ENCODE data around the gene FAM53B.

FAM53B gene

GRCh38 chr10:124598773-124599587, 145.2 kb downstream of the FAM53B start:
- H3K27ac ChIP-seq: no peak overlapping the region
- ChIA-PET CTCF (interaction anchor here (1.5 kb wide), 1 partner anchor 10 kb away, joined by 4 read pairs; no protein-coding TSS in a partner anchor), POLR2A (ENCODE audit: low non-redundant PET) (no interaction called here)
- DNase-seq (ENCODE audit: low spot score): no peak
- no peak for TF ChIP-seq CTCF (conservative IDR thresholded peaks at IDR 0.05; ENCODE audit: low read depth)

GRCh38 chr10:124598196-124598595, 146.0 kb downstream of the FAM53B start:
- ChIA-PET CTCF (no interaction called here), POLR2A (ENCODE audit: low non-redundant PET) (no interaction called here)
- H3K27ac ChIP-seq: no peak overlapping the region
- no peak for TF ChIP-seq CTCF (conservative IDR thresholded peaks at IDR 0.05; ENCODE audit: low read depth)
- no peak for DNase-seq (ENCODE audit: low spot score)

DNA sequence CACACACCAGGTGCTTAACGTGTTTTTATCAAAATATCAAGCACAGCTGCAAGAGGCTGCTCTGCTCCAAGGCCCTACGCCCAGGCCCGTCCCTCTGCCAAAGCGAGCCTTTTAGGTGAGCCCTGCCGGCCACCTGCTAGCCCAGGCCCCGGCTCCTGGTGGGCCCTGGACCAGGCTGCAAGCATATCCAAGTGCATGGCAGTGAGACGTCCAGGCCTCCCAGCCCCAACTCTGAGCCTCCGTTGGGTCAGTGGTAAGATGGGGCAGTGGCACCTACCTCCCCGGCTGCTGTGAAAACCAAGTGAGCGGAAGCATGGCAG, 146.4 kb downstream of the FAM53B start:
- TF ChIP-seq CTCF (conservative IDR thresholded peaks at IDR 0.05; ENCODE audit: low read depth): no peak
- no peak overlapping the region for H3K27ac ChIP-seq
- ChIA-PET CTCF (no interaction called here), POLR2A (ENCODE audit: low non-redundant PET) (no interaction called here)
- DNase-seq (ENCODE audit: low spot score): no peak

- no peak overlapping the region for H3K27ac ChIP-seq
- ChIA-PET CTCF (interaction anchor here (0.6 kb wide), 1 partner anchor 169 kb away, joined by 4 read pairs; no protein-coding TSS in a partner anchor), POLR2A (ENCODE audit: low non-redundant PET) (no interaction called here)
- no peak for DNase-seq (ENCODE audit: low spot score)
- no peak for TF ChIP-seq CTCF (conservative IDR thresholded peaks at IDR 0.05; ENCODE audit: low read depth)
These were observed 147.0 kb downstream of the FAM53B start for GRCh38 chr10:124596962-124597845.

DNA sequence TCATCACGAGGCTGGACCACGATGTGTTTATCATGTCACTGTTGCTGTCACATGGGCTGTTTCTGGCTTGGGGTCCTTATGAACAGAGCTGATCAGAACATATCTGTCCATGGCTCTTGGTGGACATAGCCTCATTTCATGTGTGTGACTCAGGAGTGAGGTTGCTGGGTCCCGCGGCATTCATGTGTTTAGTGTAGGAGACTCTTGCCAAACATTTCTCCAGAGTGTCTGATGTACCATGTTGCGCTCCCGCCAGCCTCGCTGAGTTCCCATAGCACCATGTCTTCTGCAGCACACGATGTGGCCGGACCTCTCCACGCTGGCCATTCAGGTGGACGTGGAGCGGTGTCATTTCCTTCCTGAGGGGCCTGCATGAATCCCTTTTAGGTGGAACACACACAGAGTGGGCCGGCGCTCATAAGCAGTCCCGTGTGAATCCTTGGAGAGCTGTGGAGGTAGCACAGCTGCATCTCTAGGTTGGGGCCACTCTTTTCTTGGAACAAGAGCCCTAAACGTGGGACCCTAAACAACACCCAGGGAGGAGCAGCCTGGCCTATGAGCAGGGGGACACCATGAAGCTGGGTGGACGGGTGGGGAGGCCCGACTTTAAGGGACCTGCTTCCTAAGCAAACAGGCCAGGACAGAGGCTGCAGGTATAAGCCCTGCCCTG, 147.9 kb downstream of the FAM53B start:
- ChIA-PET POLR2A (ENCODE audit: low non-redundant PET) (no interaction called here), CTCF (no interaction called here)
- TF ChIP-seq CTCF (conservative IDR thresholded peaks at IDR 0.05; ENCODE audit: low read depth): no peak
- H3K27ac ChIP-seq: no peak overlapping the region
- DNase-seq (ENCODE audit: low spot score): no peak

DNA sequence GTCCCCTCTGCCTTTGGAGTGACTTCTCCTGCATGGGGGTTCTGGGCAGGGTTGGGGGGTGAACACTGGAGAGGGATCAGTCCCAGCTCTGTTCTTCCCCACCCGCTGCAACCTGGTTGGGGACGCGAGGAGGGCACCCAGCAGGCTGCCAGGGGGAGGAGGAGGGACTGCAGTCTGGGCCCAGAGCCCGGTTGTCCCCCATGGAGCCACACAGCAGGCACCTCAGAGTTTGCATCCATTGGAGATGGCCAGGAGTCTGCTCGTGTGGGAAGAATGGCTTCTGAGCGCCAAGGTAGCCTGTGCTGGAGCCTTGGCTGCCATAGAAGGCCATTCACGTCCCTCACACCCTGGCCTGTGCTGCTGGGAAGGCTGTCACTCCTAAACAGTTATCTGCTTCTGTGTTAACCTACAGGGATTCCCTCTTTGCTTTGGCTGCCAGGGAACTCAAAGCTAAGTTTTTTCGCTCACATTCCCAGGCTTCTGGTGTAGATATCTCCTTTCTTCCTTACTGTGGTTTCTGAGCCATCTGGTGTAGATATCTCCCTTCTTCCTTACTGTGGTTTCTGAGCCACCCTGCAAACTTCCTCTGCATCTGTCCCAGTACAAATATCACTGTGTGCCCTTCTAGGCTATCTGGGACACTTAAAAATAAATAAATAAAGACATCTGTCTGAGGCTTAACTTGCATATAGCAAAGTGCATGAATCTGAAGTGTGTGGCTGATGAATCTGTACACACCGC, 148.9 kb downstream of the FAM53B start:
- no peak for TF ChIP-seq CTCF (conservative IDR thresholded peaks at IDR 0.05; ENCODE audit: low read depth)
- no peak for DNase-seq (ENCODE audit: low spot score)
- ChIA-PET CTCF (interaction anchor here (0.7 kb wide), 1 partner anchor 93 kb away, joined by 4 read pairs; no protein-coding TSS in a partner anchor), POLR2A (ENCODE audit: low non-redundant PET) (no interaction called here)
- H3K27ac ChIP-seq: no peak overlapping the region
